ENCODE results near the gene TWIST1.
A peak's percentile ranks its signal among the peaks of the same experiment; 100 is the strongest.

TWIST1 gene

GRCh38 chr7:19080093-19080492, 37.3 kb downstream of the TWIST1 start:
- Histone ChIP-seq H3K4me1 (peaks cover 2% of the 10 kb centered on the region; the same call in 1 of the 2 replicates), H3K27me3 (no peaks in the 10 kb centered on the region), H3K9me3 (no peaks in the 10 kb centered on the region), H3K4me3 (ENCODE audit: low read depth, low read length) (no peak overlapping the region), H3K36me3 (no peaks in the 10 kb centered on the region)
- DNase-seq, result no peak
- no peak for TF ChIP-seq CTCF (IDR thresholded peaks at IDR 0.05; ENCODE audit: low read depth, low read length)

- no peak for TF ChIP-seq CTCF (IDR thresholded peaks at IDR 0.05; ENCODE audit: low read depth, low read length)
- no peak for DNase-seq
- Histone ChIP-seq H3K4me1 (peaks cover 2% of the 10 kb centered on the region; the same call in 1 of the 2 replicates), H3K4me3 (ENCODE audit: low read depth, low read length) (no peak overlapping the region), H3K27me3 (no peaks in the 10 kb centered on the region), H3K9me3 (no peaks in the 10 kb centered on the region), H3K36me3 (no peaks in the 10 kb centered on the region)
Observed at GRCh38 chr7:19079066-19079465, 38.4 kb downstream of the TWIST1 start.

- no peak overlapping the region for H3K4me3 ChIP-seq (ENCODE audit: low read depth, low read length)
- H3K4me1 ChIP-seq, result peaks cover 6% of the 10 kb centered on the region
- H3K36me3 ChIP-seq, result no peaks in the 10 kb centered on the region
- no peaks in the 10 kb centered on the region for H3K9me3 ChIP-seq
- DNase-seq, result no peak
- no peaks in the 10 kb centered on the region for H3K27me3 ChIP-seq
- peak; percentile 49 for TF ChIP-seq CTCF (IDR thresholded peaks at IDR 0.05; ENCODE audit: low read depth, low read length)
Observed at GRCh38 chr7:19069842-19070241, 47.6 kb downstream of the TWIST1 start.

- Histone ChIP-seq H3K4me1 (peaks cover 13% of the 10 kb centered on the region), H3K4me3 (ENCODE audit: low read depth, low read length) (no peak overlapping the region), H3K9me3 (no peaks in the 10 kb centered on the region), H3K27me3 (no peaks in the 10 kb centered on the region), H3K36me3 (no peaks in the 10 kb centered on the region)
- no peak for DNase-seq
- no peak for TF ChIP-seq CTCF (IDR thresholded peaks at IDR 0.05; ENCODE audit: low read depth, low read length)
Observed at GRCh38 chr7:19066170-19066569, 51.3 kb downstream of the TWIST1 start.
